Ramos (cell line): ENCODE measurements around the gene OMD.

Experiments used
- in situ Hi-C: fragments of 300-500 bp; cut with MboI; formaldehyde crosslinking; loops from one replicate; pipeline ENCODE4 v1.14.3; 2022; ENCODE audit warnings: low sequenced_read_pairs; ENCODE audit not compliant: unreplicated experiment

The OMD gene, protein sequence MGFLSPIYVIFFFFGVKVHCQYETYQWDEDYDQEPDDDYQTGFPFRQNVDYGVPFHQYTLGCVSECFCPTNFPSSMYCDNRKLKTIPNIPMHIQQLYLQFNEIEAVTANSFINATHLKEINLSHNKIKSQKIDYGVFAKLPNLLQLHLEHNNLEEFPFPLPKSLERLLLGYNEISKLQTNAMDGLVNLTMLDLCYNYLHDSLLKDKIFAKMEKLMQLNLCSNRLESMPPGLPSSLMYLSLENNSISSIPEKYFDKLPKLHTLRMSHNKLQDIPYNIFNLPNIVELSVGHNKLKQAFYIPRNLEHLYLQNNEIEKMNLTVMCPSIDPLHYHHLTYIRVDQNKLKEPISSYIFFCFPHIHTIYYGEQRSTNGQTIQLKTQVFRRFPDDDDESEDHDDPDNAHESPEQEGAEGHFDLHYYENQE

GRCh38 chr9:92424340-92424739 lies at the start of gene OMD:
OMD (minus strand) TSS chr9:92424471; CDS start chr9:92417558, 6,913 bp downstream.
- in situ Hi-C loops: no loop called here

GRCh38 chr9:92468206-92468605 lies 43.9 kb upstream of the OMD start:
- in situ Hi-C loops: no loop called here

GRCh38 chr9:92467511-92467910 lies 43.2 kb upstream of the OMD start:
- in situ Hi-C loops: no loop called here

GRCh38 chr9:92467041-92467440 lies 42.8 kb upstream of the OMD start:
- in situ Hi-C loops: no loop called here

- in situ Hi-C loops: no loop called here
Measured at GRCh38 chr9:92463984-92464383, 39.7 kb upstream of the OMD start.

DNA sequence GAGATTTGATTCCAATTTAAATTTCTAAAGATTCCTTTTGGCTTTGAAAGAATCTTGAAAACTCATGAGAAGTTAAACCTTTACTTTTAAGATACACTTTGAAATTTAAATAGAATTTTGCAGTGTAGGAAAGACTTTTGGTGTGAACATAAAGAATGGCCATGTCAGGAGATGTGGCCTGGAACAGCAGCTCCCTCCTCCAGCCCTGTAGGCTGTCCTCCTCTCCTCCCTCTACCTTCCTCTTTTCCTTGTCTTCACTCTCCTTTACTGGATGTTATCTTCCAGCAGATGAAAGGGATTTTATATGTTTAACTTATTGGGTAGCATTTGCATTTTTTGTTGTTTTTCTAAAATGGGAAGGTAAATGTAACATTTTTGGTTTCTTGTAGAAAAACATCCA lies 39.1 kb upstream of the OMD start:
- in situ Hi-C loops: no loop called here

DNA sequence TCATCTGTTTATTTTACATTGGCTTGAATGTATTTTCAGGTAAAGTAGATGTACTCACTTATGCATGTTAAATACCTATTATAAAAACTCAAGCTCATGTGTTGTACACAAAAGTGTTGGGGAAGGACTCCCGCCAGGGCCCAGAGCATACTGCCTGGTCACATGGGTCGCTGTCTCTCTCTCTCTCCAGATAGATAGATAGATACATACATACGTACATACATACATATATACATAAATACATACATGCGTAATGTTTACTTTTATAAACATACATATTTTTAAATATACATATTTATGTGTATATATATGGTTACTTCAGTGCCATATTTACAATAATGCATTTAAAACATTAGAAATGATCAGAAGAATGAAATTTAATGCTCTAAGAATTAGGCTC lies 33.3 kb upstream of the OMD start:
- in situ Hi-C loops: no loop called here

DNA sequence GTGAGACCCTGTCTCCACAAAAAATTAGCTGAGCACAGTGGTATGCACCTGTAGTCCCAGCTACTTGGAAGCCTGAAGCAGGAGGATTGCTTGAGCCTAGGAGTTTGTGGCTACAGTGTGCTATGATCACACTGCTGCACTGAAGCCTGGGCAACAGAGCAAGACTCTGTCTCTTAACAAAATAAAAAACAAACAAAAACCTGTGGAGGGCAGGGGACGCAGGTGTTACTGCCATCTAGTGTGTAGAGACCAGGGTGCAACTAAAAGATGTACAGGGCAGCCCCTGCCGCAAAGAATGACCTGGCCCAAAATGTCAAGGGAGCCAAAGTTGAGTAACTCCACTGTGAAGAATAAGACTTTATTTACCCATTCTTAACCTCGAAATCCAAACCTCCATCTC lies 30.9 kb upstream of the OMD start:
- in situ Hi-C loops: no loop called here

DNA sequence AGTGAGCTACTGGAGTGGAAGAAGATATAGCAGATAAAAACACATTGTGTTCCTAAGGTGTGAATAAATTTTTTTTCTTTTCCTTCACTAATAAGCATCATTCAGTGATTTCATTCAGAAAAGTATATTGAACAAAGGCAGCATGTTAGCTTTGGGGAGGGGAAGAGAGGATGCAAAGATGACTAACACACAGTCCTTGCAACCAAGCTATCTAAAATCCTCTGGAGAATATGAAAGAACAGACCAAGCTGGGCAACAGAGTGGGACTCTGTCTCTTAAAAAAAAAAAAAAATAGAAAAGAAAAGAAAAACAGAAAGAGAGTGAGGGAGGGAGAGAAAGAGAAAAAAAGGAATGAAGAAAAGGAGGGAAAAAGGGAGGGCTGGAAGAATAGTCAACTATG lies 22.3 kb upstream of the OMD start:
- in situ Hi-C loops: no loop called here

DNA sequence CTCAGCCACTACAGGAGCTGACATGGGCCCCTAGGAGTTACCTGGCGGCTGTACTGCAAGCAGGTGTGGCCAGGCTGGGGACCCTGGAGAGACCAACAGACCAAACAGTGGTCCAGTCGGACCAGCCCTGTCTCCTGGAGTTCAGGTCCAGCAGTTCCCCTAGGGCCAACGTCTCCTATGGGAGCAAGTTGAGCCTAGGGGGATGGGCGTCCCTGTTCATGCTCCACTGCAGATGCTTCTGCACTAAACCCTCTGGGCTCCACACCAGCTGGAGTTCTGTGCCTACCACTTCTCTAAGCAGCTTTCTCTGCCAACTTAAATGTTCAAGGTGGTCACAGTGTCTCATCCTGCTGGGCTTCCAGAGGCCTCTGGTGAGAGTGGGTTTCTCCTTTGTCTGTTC lies 20.6 kb upstream of the OMD start:
- in situ Hi-C loops: no loop called here

DNA sequence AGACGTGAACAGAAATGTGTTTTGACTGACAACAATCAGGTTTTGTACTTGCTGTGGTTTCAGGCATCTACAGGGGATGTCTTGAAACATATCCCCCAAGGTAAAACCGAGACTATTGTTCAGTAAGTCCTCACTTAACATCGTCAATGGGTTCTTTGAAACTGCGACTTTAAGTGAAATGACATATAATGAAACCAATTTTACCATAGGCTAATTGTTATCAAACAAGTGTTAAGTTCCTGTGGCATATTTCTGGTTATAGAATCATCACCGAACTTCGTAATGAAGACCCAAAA lies 16.4 kb upstream of the OMD start:
- in situ Hi-C loops: no loop called here

DNA sequence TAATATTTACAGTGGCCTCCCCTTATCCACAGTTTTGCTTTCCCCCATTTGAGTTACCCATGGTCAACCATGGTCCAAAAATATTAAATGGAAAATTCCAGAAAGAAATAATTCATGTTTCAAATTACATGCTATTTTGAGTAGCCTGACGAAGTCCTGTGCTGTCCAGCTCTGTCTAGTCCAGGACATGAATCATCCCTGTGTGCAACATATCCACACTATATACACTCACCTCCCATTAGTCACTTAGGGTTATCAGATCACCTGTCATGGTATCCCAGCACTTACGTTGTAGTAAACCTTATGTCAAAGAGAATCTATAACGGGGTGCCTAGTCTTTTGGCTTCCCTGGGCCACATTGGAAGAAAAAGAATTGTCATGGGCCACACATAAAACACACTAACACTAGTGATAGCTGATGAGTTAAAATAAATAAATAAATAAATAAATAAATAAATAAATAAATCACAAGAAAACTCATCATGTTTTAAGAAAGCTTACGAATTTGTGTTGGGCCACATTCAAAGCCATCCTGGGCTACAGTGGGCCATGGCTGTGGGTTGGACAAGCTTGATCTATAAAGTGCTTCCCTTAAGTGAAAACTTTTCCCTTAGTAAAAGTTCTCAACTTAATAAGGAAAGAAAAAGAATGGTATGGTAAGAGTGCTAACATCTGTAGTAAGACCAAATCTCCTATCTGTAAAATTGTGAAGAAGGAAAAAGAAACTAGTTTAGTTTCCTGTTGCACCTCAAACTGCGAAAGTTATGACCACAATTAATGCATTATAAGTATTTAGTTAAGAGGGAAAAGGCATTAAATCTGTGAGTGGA lies 15.9 kb upstream of the OMD start:
- in situ Hi-C loops: loop anchor here (10.0 kb wide), 1 partner anchor 305 kb away; no protein-coding TSS in a partner anchor

DNA sequence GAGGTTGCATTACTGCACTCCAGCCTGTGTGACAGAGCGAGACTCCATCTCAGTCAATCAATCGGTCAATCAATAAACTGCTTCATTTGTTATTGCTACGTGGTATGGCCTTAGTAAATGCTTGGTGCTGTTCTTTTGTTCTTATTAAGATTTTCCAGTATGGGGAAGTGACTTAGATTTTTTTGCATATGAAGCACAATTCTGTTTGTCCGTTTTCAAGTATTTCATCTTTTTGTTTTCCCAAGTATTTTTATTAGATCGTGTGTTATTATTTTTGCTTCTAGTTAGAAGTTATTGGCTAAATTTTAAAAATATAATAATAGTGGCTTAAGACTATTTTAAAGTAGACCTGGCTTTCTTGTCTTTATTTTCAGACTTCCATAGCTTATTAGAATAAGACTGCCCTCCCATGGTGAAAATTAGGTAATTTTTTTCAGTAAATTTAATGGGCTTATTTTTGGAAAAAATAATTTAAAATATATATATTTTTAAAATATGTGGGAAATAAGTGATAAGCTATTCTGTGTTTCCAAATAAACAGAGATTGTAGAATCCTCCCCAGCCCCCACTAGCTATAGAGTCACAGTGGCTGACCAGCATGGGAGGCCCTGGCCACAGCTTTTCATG lies 14.7 kb upstream of the OMD start:
- in situ Hi-C loops: loop anchor here (10.0 kb wide), 1 partner anchor 304 kb away; no protein-coding TSS in a partner anchor

DNA sequence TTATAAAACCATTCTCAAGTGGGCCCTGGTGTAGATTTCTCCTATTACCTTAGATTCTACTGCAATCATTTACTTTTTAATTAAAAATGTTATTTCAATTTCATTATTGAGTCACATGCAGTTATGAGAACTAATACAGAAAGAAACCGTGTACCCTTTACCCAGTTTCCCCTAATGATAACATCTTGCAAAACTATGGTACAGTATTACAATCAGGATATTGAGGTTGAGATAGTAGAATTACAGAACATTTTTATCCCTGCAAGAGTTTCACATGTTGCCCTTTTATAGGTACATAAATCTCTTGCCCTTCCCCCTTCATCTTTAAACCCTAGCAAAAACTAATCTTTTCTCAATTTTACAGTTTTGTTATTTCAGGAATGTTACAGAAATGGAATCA lies 11.0 kb upstream of the OMD start:
- in situ Hi-C loops: loop anchor here (10.0 kb wide), 1 partner anchor 300 kb away; no protein-coding TSS in a partner anchor

GRCh38 chr9:92432972-92433548 lies 8.8 kb upstream of the OMD start:
- in situ Hi-C loops: loop anchor here (10.0 kb wide), 1 partner anchor 298 kb away; no protein-coding TSS in a partner anchor

DNA sequence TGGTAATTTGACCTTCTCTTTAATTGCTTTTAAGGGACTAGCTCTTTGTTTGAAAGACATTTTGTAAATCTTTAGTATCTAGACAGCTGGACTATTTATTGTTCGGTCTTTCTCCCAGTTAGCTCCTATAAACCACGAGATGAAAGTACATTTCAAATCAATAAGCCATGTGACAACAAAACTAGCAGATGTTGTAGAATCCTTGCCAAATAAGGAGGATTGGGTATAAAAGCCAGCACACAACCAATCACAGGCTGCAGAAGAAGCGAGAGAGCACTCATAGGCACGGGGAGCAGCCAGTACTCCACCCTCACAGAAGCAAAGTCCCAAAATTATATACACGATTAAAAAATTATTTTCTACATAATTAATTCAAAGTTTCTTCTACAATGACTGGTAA lies 8.1 kb upstream of the OMD start:
- in situ Hi-C loops: loop anchor here (10.0 kb wide), 1 partner anchor 298 kb away; no protein-coding TSS in a partner anchor

DNA sequence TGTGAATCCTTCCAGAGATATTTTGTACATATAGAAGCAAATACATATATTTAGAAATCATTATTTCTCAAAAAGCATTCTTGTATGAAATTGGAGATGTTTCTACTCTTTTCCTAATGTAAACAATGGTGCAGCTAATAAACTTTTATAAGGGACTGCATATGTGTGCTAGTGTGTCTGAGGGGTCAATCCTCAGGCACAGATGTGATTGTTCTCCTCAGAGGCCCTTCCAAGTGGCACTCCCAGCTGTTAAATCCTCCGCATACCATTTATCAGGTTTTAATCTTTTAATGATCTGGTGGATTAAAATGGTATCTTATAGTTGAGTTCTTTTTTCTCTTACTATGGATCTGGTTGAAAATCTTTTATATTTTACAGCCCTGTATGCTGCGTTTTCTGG lies 5.6 kb upstream of the OMD start:
- in situ Hi-C loops: loop anchor here (10.0 kb wide), 1 partner anchor 295 kb away; no protein-coding TSS in a partner anchor

DNA sequence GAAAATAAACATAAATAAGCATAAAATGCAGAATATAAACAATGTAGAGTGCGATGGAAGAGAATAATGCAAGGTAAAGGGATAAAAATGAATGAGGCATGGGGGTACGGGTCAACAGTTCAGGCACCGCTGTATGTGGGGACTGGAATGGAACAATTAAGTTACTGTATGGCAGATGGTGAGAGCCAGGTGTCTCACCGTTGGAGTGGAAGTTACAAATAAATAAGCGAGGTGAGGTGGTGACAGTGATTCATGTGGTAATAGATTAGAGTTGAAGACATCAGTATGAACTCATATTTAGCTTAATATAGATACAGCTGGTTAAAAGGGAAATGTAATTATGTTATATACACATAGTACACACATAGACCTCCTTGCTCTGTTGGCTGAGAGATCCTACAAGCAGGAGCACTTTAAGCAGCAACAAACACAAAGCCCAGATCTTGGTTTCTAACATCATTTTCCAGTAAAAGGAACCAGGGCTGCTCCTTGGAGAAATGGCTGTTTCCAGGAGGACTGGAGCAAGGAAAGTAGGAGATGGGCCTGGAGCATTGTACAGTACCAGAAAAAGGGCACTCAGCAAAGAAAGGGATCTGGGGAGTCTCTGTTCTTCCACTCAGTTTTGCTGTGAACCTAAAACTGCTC lies 2.4 kb upstream of the OMD start:
- in situ Hi-C loops: no loop called here

DNA sequence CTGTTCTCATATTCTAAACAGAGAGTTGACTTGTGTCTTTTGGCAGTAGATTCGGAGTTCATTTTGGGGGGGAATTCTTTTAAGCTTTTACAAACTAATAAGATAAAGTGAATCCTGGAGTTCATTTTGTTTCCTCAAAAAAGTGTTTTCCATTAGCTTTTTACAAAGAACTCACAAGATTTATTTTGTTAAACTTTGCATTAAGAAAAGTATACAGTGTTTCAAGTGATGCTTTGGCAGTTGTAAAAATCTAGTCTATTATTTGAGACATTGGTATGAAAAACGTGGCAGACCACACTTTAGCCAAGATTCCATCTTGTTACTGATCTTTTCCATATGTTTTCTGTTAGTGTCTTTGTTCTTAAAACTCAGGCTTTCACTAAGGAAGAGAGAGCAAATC lies 1.2 kb upstream of the OMD start:
- in situ Hi-C loops: no loop called here

DNA sequence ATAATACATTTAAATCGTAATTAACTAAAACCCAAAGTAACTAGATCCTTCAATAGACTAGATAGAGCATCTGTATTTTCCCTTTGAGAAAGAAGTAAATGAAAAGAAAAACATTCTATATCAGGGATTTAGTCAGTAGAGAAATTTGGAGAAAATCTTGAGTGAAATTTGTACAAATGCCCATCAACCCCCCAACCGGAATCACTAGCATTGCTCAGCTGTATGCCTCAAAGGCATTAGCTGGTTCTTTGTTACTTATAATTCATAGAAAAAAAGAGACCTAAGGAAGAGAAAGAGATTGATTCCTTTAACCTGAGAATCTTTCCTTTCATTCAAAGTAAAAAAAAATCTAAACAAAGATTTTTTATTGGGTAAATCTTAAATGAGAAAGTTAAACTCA lies 659 bp downstream of the OMD start:
- in situ Hi-C loops: no loop called here
